SU-DHL-6 (cell line): Measurements from ENCODE around the gene ATP8A1.

ENCODE experiments used
- H2AFZ ChIP-seq: fragments of 200-600 bp; sonication (generic); 2 replicates; pipeline ENCODE4 v1.6.1; 2014; ENCODE audit warnings: low read depth, mild to moderate bottlenecking, moderate library complexity, mixed read lengths, antibody characterized with exemption, low read length; ENCODE audit not compliant: severe bottlenecking
- H3F3A ChIP-seq: fragments of 200-600 bp; shearing (Covaris generic); 2 replicates; pipeline ENCODE4 v1.6.0; 2016; ENCODE audit warnings: antibody characterized with exemption, mild to moderate bottlenecking; ENCODE audit not compliant: insufficient read depth
- H3K27ac ChIP-seq: fragments of 200-600 bp; sonication (generic); 2 replicates; pipeline ENCODE4 v1.5.1; 2016; ENCODE audit warnings: low read depth, mild to moderate bottlenecking, low read length, moderate library complexity, mixed read lengths
- H3K27me3 ChIP-seq: fragments of 200-600 bp; sonication (generic), shearing (Covaris generic); 2 replicates; pipeline ENCODE4 v1.6.0; 2014; ENCODE audit warnings: mild to moderate bottlenecking, low read length
- H3K36me3 ChIP-seq: fragments of 200-600 bp; sonication (generic); 2 replicates; pipeline ENCODE4 v1.6.1; 2014; ENCODE audit warnings: mild to moderate bottlenecking, low read length, mixed read lengths
- H3K4me2 ChIP-seq: fragments of 300-600, 200-600 bp; shearing (Covaris generic), sonication (generic); 2 replicates; pipeline ENCODE4 v1.6.0; 2014; ENCODE audit warnings: low read length, low read depth, mild to moderate bottlenecking; ENCODE audit not compliant: poor library complexity, severe bottlenecking
- H3K4me3 ChIP-seq: fragments of 200-600 bp; sonication (generic); 2 replicates; pipeline ENCODE4 v1.5.1; 2014; ENCODE audit warnings: antibody characterized with exemption, low read length, mild to moderate bottlenecking, mixed read lengths; ENCODE audit not compliant: insufficient read depth, poor library complexity, severe bottlenecking
- H3K79me2 ChIP-seq: fragments of 200-600 bp; sonication (generic); 2 replicates; pipeline ENCODE4 v1.6.1; 2014; ENCODE audit warnings: mild to moderate bottlenecking, low read length, moderate library complexity; ENCODE audit not compliant: insufficient read depth
- H3K9ac ChIP-seq: fragments of 200-600 bp; sonication (generic); 2 replicates; pipeline ENCODE4 v1.7.0; 2014; ENCODE audit warnings: mild to moderate bottlenecking, low read length
- H3K9me2 ChIP-seq: fragments of 200-600 bp; sonication (generic); replicated peaks from 2 replicates; pipeline ENCODE4 v1.6.1; 2014; ENCODE audit warnings: low read length; ENCODE audit not compliant: insufficient read depth
- H3K9me3 ChIP-seq: fragments of 200-600 bp; sonication (generic); 2 replicates; pipeline ENCODE4 v1.6.1; 2014; ENCODE audit warnings: low read length, mixed read lengths; ENCODE audit not compliant: insufficient read depth
- H4K20me1 ChIP-seq: fragments of 200-600 bp; sonication (generic); 2 replicates; pipeline ENCODE4 v1.6.1; 2014; ENCODE audit warnings: low read depth, mild to moderate bottlenecking, antibody characterized with exemption, low read length, moderate library complexity, mixed read lengths
- EZH2phosphoT487 ChIP-seq: fragments of 200-600 bp; sonication (generic), shearing (Covaris generic); conservative IDR thresholded peaks from 2 replicates; pipeline ENCODE4 v1.6.1; 2018; ENCODE audit warnings: mild to moderate bottlenecking, antibody characterized with exemption, low read length, moderate library complexity, mixed read lengths
- TF ChIP-seq, protein P1 (sequence below): fragments of 200-600 bp; sonication (generic); IDR thresholded peaks from one replicate; pipeline ENCODE4 v1.5.1; 2017; ENCODE audit warnings: antibody characterized with exemption, mild to moderate bottlenecking, low read length, moderate library complexity; ENCODE audit not compliant: insufficient read depth, poor library complexity, severe bottlenecking

Gene ATP8A1

DNA sequence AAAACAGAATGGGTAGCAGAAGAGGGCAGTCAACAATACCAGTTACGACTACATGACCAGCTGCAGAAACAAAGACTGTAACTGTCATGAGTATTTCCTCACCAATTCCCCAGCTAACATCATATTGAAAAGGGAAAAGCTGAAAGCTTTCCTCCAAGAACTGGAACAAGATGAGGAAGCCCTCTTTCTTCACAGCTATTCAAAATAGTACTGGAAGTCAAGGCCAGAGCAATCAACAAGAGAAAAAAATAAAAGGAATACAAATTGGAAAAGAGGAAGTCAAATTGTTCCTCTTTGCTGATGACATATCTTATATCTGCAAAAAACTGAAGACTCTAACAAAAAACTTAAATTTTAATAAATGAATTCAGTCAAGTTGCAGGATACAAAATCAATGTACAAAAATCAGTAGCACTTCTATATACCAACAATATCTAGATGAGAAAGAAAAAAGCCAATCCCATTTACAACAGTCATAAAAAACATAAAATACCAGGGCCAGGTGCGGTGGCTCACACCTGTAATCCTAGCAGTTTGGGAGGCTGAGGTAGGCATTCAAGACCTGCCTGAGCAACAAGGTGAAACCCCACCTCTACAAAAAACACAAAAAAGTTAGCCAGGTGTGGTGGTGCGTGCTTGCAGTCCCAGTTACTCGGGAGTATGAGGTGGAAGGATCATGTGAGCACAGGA lies 125.4 kb downstream of the ATP8A1 start:
- H3K9me2 ChIP-seq = no peaks in the 10 kb centered on the region
- H3K27me3 ChIP-seq = no peaks in the 10 kb centered on the region
- no peaks in the 10 kb centered on the region for H4K20me1 ChIP-seq
- TF ChIP-seq, protein P1, sequence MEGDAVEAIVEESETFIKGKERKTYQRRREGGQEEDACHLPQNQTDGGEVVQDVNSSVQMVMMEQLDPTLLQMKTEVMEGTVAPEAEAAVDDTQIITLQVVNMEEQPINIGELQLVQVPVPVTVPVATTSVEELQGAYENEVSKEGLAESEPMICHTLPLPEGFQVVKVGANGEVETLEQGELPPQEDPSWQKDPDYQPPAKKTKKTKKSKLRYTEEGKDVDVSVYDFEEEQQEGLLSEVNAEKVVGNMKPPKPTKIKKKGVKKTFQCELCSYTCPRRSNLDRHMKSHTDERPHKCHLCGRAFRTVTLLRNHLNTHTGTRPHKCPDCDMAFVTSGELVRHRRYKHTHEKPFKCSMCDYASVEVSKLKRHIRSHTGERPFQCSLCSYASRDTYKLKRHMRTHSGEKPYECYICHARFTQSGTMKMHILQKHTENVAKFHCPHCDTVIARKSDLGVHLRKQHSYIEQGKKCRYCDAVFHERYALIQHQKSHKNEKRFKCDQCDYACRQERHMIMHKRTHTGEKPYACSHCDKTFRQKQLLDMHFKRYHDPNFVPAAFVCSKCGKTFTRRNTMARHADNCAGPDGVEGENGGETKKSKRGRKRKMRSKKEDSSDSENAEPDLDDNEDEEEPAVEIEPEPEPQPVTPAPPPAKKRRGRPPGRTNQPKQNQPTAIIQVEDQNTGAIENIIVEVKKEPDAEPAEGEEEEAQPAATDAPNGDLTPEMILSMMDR = no peak
- TF ChIP-seq EZH2phosphoT487 = no peak
- H3K36me3 ChIP-seq = no peaks in the 10 kb centered on the region
- H3K27ac ChIP-seq = no peak overlapping the region
- no peaks in the 10 kb centered on the region for H3K79me2 ChIP-seq
- H3F3A ChIP-seq = no peaks in the 10 kb centered on the region
- H3K9me3 ChIP-seq = no peaks in the 10 kb centered on the region
- no peak overlapping the region for H3K4me2 ChIP-seq
- H3K4me3 ChIP-seq = no peak overlapping the region
- no peak overlapping the region for H2AFZ ChIP-seq
- H3K9ac ChIP-seq = no peak overlapping the region

DNA sequence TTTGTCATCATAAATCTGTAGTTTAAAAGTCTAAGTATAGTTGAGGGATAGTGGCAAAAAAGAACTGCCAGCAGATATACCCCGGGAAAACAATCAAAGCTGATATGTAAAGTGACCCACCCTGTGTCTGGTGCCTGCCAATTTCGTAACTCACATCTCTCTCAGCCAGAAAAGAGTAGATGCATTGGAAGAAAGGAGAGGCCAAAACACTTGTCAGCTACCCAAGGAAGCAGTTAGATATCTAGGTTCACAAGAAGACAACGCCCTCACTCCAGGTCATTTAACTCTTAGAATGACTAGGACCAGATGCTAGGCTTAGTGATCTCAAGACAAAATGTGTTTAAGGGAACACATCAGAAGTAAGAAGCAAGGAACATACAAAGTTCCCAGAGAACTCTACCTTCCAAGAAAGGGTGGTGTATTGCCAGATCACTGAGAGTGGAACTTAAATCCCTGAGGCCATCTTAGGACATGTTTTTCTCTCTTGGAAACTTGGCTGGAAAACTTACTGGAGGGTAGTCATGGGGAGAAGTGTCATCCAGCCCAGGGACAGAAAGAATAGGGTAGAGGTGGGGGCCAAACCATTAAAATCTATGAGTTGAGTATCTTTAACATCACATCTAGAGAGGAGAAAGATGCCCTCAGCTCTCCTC lies 133.7 kb downstream of the ATP8A1 start:
- H3K79me2 ChIP-seq = no peaks in the 10 kb centered on the region
- no peak overlapping the region for H3K27ac ChIP-seq
- no peaks in the 10 kb centered on the region for H3K9me3 ChIP-seq
- H3K36me3 ChIP-seq = no peaks in the 10 kb centered on the region
- H3F3A ChIP-seq = peaks cover 6% of the 10 kb centered on the region; the same call in 1 of the 2 replicates
- no peak overlapping the region for H3K4me3 ChIP-seq
- H3K4me2 ChIP-seq = no peak overlapping the region
- H3K27me3 ChIP-seq = no peaks in the 10 kb centered on the region
- TF ChIP-seq EZH2phosphoT487 = no peak
- TF ChIP-seq, protein P1 = no peak
- H4K20me1 ChIP-seq = no peaks in the 10 kb centered on the region
- no peak overlapping the region for H3K9ac ChIP-seq
- no peak overlapping the region for H2AFZ ChIP-seq
- no peaks in the 10 kb centered on the region for H3K9me2 ChIP-seq

DNA sequence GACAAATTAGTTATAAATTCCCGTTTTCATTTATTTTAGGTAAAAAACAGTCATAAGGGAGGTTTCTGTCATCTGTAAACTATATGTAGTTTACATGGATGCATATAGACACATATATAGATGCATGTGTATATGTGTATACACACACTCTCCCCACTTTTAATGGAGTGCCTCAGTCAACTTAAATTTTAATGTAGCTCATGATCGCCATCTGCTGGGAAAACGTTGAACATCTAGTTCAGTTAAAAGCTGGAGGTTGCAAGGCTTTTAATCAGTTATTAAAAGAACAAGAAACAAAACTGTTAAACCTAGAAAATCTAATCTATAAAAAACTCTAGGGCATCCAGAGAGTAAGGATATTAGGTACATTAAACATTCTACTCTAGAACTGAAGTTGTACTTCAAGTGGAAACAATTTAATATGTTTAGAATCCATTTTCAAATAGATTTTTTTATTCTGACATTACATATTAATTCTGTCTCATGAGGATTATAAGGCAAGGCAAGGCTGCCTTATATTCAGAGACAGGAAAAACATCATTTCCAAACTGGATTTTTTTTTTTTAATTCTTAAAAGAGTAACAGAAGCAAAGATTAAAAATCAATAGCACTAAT lies 137.0 kb downstream of the ATP8A1 start:
- H3K79me2 ChIP-seq = no peaks in the 10 kb centered on the region
- H3K9ac ChIP-seq = no peak overlapping the region
- TF ChIP-seq, protein P1 = peak; percentile 48
- no peak for TF ChIP-seq EZH2phosphoT487
- H3K36me3 ChIP-seq = no peaks in the 10 kb centered on the region
- no peak overlapping the region for H3K4me3 ChIP-seq
- H3K9me2 ChIP-seq = no peaks in the 10 kb centered on the region
- H2AFZ ChIP-seq = no peak overlapping the region
- H3K9me3 ChIP-seq = no peaks in the 10 kb centered on the region
- H3K27ac ChIP-seq = no peak overlapping the region
- H3F3A ChIP-seq = peaks cover 6% of the 10 kb centered on the region; the same call in 1 of the 2 replicates
- no peak overlapping the region for H3K4me2 ChIP-seq
- H3K27me3 ChIP-seq = no peaks in the 10 kb centered on the region
- no peaks in the 10 kb centered on the region for H4K20me1 ChIP-seq
